Fibroblast of mammary gland (primary cell): ENCODE results near the gene CRTC2.

Experiments
- DNase-seq: peaks from one replicate; pipeline ENCODE4 v3.0.0-alpha.2; 2010; ENCODE audit warnings: low read depth
- H3K4me3 ChIP-seq: 2 replicates; pipeline ENCODE4 v1.5.1; 2011; ENCODE audit warnings: low read depth, mild to moderate bottlenecking, low read length, moderate library complexity; ENCODE audit not compliant: control insufficient read depth
- TF ChIP-seq, protein P1 (sequence below): conservative IDR thresholded peaks from 2 replicates; pipeline ENCODE4 v1.5.1; 2011; ENCODE audit warnings: low read depth, low read length, inconsistent platforms; ENCODE audit not compliant: control insufficient read depth, insufficient read depth

Gene CRTC2

DNA sequence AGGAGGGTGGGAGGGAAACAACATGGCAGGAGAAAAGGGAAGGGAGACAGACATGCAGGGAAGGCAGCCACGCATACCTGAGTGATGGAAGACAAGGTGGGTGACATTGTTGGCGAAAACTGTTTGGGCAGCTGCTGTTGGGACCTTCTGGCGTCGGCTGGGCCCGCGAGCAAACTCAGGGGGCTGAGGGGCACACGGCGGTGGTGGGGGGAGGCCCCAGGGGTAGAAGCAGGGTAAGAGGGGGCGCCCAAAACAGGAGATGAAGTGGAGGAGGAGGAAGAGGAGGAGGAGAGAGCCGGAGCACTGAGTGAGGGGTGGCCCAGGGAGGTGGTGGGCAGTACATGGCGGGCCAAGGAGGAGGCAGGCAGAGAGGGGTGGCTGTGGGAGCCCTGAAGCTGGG lies 7.2 kb downstream of the CRTC2 start:
- no peak for DNase-seq
- no peak overlapping the region for H3K4me3 ChIP-seq
- TF ChIP-seq, protein P1, sequence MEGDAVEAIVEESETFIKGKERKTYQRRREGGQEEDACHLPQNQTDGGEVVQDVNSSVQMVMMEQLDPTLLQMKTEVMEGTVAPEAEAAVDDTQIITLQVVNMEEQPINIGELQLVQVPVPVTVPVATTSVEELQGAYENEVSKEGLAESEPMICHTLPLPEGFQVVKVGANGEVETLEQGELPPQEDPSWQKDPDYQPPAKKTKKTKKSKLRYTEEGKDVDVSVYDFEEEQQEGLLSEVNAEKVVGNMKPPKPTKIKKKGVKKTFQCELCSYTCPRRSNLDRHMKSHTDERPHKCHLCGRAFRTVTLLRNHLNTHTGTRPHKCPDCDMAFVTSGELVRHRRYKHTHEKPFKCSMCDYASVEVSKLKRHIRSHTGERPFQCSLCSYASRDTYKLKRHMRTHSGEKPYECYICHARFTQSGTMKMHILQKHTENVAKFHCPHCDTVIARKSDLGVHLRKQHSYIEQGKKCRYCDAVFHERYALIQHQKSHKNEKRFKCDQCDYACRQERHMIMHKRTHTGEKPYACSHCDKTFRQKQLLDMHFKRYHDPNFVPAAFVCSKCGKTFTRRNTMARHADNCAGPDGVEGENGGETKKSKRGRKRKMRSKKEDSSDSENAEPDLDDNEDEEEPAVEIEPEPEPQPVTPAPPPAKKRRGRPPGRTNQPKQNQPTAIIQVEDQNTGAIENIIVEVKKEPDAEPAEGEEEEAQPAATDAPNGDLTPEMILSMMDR, result no peak

DNA sequence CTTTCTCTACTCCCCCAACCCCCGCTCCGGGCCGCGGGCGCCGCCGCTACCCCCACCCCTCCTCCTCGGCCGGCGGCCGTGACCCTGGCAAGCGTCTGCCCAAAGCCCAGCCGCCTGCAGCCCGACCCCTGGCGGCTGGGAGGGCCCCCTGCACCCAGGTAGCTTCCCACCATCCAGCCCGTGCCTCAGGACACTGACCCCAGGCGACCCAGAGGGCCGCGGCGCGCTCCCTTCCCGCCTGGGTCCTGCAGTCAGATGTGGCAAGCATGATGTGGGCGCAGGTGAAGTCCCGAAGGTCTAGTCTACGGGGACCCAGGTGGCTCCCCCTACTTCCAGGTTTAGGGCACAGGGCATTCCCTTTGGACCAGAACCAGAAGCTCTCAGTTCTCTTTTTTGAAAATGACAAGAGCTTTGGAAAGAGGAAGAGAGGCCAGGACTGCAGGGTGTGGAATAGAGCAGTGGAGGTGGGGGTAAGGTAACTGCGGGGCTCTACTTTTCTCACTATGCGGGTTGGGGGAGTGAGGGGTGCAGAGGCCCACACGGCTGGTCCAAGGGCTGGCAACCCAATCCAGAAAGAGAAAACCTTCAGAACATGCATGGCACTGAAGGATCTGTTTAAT lies 11.7 kb downstream of the CRTC2 start, which contains the start of gene DENND4B:
Gene DENND4B (minus strand): TSS at position 97 of the 620 bp plus-strand sequence. CDS start 2,344 bp downstream, outside the sequence.
- TF ChIP-seq, protein P1, result peak; percentile 60
- peak within 1 kb of the TSS; percentile 65 for H3K4me3 ChIP-seq
- DNase-seq, result peak; percentile 70

DNA sequence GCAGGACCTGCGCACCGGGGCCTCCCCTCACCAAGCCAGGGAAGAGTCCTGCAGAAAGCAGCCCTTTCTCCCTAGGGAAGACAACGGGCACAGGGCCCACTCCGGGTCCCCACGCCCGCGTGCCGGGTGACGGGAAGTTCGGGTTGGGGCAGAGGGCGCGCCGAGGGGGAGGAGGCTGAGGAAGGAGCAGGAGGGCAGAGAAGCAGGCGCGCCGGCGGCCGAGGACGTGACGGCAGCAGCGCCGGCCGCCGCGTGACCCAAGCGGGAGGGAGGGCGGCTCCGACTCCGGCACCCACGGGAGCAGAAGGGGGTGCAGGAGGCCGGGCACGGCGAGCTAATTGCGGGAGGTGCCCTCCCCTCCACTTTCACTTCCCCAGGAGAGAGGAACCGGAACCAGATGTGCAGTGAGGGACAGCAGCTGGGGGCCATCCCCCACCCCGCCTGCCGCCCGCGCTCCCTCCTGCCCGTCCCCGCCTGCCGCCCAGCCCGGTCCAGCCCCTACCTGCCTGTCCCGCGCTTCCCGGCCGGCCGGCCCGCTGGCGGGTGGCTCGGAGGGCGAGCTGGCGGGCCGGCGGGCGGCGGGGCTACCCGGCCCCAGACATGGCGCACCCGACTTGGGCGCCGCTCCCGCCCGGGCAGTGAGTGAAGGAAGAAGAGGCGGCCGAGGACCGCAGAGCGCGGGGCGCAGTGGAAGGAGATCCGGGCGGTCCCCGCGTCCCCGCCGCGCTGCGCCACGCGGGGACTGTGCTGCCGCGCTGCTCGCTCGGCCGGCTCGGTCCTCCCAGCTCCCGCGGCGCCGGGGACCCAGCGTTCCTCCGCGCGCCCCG lies 12.4 kb downstream of the CRTC2 start:
- TF ChIP-seq, protein P1, result no peak
- DNase-seq, result peak; percentile 69
- peak overlapping the region; percentile 65 for H3K4me3 ChIP-seq

DNA sequence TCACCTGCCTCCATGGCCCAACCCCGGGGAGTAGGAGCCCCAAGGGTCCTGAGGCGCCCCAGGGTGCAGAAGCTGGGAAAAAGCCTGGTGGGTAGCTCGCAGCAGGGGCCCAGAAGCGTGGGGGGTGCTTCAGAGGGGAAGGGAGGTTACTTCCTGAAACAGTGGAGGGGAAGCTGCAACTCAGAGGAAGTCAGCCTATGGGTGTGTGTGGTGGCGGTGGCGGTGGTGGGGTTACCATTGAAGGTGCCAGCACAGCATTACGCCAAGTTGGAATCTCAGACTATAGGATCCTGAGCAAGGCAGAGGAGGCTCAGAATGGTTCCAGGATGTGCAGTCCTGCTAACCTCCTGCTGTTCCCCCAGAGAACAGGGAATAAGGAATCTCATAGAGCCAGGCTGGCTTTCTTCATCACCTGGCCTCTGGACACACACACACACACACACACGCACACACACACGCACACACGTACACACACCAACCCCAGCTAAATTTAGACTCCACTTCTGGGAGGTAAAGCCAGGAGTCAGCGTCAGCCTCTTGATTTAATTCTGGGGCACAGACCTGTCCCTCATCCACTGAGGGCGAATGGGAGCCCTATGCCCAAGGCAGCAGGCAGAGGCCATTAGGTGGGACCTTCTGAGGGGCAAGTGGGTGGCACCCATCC lies 13.1 kb downstream of the CRTC2 start:
- peak overlapping the region; percentile 65 for H3K4me3 ChIP-seq
- TF ChIP-seq, protein P1, result no peak
- peak; percentile 45 for DNase-seq

DNA sequence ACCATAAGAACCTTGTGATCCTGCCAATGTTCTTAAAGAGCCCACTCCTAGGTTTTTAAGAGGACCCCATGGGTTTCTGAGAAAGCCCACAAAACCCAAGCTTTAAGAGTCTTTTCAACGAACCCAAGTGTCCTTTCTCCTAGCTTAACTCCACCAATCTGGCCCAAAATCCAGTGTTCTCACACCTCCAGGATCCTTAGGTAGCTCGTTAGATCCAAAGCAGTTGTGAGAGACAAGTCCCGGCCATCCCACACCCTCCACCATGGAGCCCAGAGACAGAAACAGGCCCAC lies 13.6 kb downstream of the CRTC2 start:
- DNase-seq, result no peak
- TF ChIP-seq, protein P1, result no peak
- H3K4me3 ChIP-seq, result no peak overlapping the region

DNA sequence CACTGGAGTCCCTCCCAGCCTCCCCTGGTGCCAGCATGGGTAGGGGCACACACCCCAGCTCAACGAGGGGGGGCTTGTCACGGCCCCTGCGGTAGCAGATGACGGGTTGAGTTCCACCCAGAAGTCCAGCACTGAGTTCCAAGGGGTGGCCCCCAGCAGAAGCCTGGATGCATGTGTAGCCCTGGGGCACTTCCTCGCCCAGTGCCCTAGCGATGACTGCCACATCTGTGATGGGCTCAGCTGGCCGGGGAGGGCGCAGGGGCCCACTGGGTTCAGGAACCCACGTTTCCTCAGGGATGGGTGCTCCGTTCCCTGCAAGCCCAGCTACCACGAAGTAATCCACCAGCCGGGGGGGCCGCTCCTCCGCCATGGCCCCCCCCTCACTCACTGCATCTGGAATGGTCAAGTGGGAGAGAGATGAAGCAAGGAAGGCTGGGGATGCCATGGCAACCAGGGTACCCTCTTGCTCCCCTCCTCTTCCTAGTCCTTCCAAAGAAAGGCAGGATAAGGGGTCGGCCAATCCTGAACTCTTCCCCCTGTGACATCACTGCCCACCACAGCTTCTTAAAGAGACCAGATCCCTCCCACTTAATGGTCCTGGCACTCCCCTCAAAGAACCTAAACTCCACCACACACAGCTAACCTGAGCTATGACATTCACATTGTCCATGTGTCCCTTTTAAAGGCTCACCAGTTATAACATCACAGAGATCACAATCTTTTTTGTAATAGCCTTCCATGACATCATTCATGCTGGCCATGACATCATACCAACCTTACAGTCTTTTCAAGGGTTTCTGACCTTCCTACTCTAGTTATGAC lies 14.2 kb downstream of the CRTC2 start:
- H3K4me3 ChIP-seq, result no peak overlapping the region
- TF ChIP-seq, protein P1, result no peak
- DNase-seq, result no peak
